Superior temporal gyrus (tissue), 1 donor: ENCODE data around the gene SLC44A5.
"Not testable (repeated sequence)": the region's sequence is repeated elsewhere in the genome, so short reads cannot be mapped to it uniquely, and the experiment has no call there.

ENCODE experiments used
- DNase-seq: peaks from one replicate; pipeline ENCODE4 v3.0.0-alpha.2; 2016; ENCODE audit errors: extremely low spot score

Gene SLC44A5

GRCh38 chr1:75273110-75273509 is 337.8 kb downstream of the SLC44A5 start:
- DNase-seq: no peak

- DNase-seq: peak; percentile 82
Measured at GRCh38 chr1:75265792-75266191, 345.1 kb downstream of the SLC44A5 start.

DNA sequence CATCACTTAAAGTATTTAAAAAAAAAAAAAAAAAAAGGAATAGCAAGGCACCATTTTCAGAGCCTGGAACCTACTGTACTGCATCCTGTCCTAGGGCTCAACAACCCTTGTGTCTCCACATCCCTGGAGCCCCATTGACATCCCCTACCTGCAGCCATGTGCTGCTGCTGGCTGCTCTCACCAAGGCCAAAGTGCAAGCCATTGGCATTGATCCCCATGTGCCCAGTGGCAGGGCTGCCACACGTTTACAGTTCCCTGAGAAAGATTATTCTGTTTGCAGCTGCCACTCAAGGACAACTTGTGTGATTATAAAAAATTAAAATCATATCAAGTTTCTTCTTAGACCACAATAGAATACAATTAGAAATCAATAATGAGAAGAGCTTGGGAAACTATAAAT is 346.8 kb downstream of the SLC44A5 start:
- no peak for DNase-seq

- not testable (repeated sequence) for DNase-seq
Measured at GRCh38 chr1:75263616-75264015, 347.3 kb downstream of the SLC44A5 start.

GRCh38 chr1:75261946-75262345 is 349.0 kb downstream of the SLC44A5 start:
- DNase-seq: not testable (repeated sequence)

DNA sequence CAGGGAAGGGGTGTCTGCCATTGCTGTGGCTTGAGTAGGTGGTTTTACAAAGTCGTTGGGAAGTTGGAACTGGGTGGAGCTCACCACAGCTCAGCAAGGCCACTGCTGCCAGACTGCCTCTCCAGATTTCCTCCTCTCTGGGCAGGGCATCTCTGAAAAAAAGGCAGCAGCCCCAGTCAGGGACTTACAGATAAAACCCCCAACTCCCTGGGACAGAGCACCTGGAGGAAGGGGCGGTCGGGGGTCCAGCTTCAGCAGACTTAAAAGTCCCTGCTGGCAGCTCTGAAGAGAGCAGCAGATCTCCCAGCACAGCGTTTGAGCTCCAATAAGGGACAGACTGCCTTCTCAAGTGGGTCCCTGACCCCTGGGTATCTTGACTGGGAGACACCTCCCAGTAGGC is 352.6 kb downstream of the SLC44A5 start:
- no peak for DNase-seq

DNA sequence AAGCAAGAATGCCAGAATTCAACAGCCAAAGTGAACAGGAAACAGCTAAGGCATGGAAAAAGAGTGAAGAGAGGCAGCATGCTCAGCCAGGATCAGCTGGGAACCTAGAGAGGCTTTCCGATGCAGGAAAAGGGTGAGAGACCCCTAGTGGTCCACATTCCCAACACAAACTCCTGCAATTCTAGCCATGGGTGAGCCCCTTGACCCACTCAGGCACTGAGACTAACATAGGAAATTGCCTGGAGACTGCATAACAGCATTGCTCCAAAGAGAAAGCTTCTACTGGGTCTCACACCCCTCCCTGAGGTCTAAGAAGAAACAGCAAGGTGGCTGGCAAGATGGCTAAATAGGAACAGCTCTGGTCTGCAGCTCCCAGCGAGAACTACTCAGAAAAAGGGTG is 353.5 kb downstream of the SLC44A5 start:
- no peak for DNase-seq

DNA sequence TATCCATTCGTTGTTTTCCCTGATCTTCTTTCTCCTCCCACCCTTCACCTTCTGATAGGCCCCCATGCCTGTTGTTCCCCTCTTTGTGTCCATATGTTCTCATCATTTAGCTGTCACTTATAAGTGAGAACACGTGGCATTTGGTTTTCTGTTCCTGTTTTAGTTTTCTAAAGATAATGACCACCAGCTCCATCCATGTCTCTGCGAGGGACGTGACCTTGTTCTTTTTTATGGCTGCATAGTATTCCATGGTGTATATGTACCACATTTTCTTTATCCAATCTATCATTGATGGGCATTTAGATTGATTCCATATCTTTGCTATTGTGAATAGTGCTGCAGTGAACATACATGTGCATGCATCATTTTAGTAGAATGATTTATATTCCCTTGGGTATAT is 360.8 kb downstream of the SLC44A5 start:
- DNase-seq: not testable (repeated sequence)

DNA sequence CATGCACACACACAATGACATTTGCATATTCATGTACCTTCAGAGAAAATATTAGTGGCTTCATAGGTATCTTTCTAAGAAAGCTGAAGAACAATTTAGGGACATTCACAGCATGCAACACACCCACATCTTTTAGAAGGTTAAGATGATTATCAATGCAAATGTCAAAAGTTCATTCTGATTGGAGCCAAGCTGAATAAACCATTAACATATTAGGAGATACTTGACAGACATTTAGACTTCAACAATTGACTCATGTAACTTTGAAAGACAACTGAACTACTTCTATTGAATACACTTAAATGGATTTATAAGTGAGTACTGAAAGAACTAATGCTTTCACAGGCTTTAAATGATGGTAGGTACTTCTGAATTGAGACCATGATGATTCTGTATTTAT is 365.7 kb downstream of the SLC44A5 start:
- no peak for DNase-seq

GRCh38 chr1:75243124-75243523 is 367.8 kb downstream of the SLC44A5 start:
- DNase-seq: no peak

DNA sequence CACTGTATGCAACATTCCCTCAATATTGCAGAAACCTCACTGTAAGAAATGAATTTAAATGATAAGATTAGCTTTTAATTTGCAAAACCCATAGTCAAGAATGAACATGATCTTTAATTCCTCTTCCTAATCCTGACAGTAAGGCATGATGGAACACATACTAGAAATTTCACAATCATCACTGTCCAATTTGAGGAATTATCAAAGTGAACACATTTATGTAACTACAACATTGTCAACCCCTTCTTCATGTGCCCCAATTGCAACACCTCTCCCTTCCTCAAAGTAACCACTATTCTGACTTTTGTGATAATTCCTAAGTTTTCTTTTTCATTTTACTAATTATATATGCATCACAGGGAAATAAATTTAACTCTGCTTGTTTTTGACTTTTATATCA is 373.6 kb downstream of the SLC44A5 start:
- no peak for DNase-seq

DNA sequence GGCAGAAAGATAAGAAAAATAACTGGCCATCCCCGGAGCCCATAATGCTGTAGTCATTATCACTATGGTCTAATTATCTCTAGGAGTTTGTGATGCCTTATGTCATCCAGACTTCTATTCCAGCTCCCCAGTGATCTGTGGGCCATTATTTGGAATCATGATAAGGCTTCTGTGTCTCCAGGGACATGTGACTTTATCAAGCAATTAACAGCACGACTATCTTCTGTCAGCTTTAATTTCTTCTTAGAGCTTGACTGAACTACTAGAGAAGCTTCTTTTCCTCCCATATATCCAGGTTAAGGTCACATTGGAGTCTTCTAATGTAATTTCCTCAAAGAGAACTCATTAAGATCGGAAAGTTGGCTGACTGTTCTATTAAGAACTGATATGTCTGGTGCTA is 376.4 kb downstream of the SLC44A5 start:
- DNase-seq: no peak

GRCh38 chr1:75233302-75233929 is 377.5 kb downstream of the SLC44A5 start:
- DNase-seq: peak; percentile 69

GRCh38 chr1:75220072-75220471 is 390.8 kb downstream of the SLC44A5 start:
- no peak for DNase-seq

DNA sequence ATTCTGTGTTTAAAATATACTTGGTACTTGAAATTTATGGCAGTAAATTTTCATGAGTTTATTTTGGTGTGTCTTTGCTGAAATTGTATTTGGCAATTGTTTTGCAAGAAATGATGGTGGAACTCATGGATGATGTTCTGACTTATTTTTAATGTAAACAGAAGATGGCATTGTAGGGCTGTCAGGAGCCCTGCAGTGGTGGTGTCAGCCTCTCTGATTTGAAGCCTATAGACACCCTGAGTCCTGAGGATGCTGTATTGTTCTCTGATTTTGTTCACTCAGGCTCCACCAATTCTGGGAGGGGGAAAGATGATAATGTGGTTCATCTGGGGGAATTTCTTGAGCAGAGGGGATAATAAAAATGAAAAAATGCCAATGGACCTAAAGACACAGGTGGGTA is 396.9 kb downstream of the SLC44A5 start:
- DNase-seq: no peak

- no peak for DNase-seq
Measured at GRCh38 chr1:75211648-75212047, 399.3 kb downstream of the SLC44A5 start.

- DNase-seq: no peak
Measured at GRCh38 chr1:75208862-75209261, 402.1 kb downstream of the SLC44A5 start.

DNA sequence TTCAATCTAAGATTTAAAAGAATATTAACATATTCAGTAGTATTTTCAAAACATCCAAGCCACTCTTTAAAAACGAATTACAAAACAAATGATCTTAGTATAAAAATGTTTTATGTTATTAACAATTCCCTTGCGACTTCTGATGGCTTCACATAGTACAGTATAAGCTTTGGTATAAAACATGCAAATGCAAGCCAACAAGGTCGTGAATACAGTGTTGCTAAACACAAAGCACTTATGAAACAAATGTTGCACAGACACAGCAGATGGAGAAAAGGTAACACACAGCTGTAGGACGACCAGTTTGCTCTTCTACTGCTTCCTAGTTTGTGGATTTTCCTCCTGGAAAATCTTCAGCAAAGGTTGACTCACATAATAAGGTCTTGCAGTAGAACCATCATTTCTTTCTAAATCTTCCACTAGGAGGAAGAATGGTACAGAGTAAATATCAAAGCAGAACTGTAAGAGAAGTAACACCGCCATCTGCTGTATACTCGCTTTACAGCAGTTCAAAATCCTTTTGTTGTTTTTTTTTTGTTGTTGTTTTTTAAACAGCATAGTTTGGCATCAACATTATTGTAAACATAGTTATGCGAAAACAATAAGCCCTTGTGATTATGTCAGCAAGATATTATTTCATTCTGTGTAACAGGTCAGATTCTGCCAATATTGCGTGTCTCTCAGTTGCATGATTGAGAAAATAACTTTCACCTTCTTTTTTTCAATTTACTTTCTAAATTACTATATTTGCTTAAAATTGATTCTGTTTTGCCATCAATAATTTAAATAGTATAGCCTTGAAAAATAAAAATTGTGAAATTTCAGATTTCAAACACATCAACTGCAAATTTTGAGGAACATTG is 407.3 kb downstream of the SLC44A5 start:
- peak; percentile 80 for DNase-seq

GRCh38 chr1:75202751-75203150 is 408.2 kb downstream of the SLC44A5 start:
- no peak for DNase-seq

DNA sequence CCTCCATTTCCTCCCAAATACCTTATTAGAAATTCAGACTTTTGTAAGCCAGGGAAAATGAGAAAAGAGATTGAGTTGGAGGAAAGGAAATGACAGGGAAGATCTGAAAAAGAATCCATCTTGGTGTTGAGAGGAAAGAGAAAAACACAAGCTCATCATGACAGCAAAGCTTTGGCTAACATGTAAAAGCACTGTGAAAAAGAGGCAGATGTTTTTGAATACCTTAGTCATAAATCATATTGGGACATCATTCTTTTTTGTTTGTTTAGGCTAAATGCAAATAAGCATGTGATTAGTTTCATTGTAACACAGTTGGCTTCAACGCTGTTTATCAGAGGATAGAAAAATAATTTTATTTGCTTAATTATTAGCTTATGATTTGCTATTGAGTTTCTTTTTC is 412.2 kb downstream of the SLC44A5 start:
- DNase-seq: no peak

GRCh38 chr1:75198163-75198562 is 412.8 kb downstream of the SLC44A5 start:
- DNase-seq: no peak

DNA sequence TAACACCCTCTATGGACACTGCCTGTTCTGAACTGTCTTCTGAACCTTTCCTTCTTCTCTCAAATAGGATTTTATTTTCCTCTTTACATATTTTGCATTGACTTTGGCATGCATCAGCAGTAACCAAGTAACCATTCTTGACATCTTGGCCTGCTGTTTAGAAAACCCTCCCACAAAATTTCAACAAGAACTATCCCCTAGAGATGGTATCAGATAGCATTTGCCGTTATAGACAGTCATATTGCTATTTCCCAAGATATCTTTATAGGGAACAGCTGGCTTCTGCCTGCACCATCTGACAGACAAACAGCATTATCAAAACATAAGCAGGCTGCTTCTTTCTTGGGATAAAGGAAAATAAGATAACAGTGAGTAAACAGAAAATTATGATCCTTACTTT is 422.0 kb downstream of the SLC44A5 start:
- DNase-seq: no peak

DNA sequence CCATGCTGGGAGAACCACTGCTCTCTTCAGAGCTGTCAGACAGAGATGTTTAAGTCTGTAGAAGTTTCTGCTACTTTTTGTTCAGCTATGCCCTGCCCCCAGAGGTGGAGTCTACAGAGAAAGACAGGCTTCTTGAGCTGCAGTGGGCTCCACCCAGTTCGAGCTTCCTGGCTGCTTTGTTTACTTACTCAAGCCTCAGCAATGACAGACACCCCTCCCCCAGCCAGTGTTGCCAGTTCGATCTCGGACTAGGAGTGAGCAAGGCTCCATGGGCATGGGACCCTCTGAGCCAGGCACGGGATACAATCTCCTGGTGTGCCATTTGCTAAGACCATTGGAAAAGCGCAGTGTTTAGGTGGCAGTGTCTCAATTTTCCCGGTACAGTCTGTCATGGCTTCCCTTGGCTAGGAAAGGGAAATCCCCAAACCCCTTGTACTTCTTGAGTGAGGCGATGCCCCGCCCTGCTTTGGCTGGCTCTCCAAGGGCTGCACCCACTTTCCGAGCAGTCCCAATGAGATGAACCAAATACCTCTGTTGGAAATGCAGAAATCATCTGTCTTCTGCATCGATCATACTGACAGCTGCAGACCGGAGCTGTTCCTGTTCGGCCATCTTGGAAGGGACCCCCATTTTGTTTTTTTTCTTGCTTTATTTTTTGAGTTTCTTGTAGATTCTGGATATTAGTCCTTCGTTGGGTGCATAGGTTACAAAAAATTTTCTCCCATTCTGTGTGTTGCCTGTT is 429.5 kb downstream of the SLC44A5 start:
- DNase-seq: not testable (repeated sequence)
